PC-9 (cell line): Measurements from ENCODE around the gene TIGAR. TPM values are rescaled to one million over a fixed set of nuclear protein-coding genes. Genes with fewer than 3 reads are reported as not detected.

Experiments
- BruUV-seq: library from RNA; stranded (reverse); fragments of 400-500 nt; replicated peaks from 2 replicates; lab custom pipeline; 2021; lab: Mats Ljungman, UMichigan
- CTCF ChIA-PET: fragments of 300-600 bp; sonication (Branson Sonifier 250); formaldehyde crosslinking; loops from one replicate; lab custom pipeline; 2022; ENCODE audit warnings: antibody characterized with exemption; lab: Charles Lee
- POLR2A ChIA-PET: fragments of 300-600 bp; sonication (Branson Sonifier 250); formaldehyde crosslinking; loops from one replicate; lab custom pipeline; 2022; ENCODE audit warnings: antibody characterized with exemption; ENCODE audit not compliant: unreplicated experiment; lab: Charles Lee
- DNase-seq, 2 experiments: peaks; one replicate each; pipeline versions ENCODE4 v3.0.0 to v3.0.0-alpha.2; 2015 to 2022; ENCODE audit warnings: mixed read lengths in 1 of 2
- H2AFZ ChIP-seq: fragments of 200-600 bp; sonication (generic); 2 replicates; pipeline ENCODE4 v1.8.1; 2017; ENCODE audit warnings: antibody characterized with exemption
- H3F3A ChIP-seq: fragments of 200-600 bp; sonication (generic); 2 replicates; pipeline ENCODE4 v1.8.1; 2017; ENCODE audit warnings: antibody characterized with exemption, mild to moderate bottlenecking, low read depth; ENCODE audit not compliant: insufficient read depth
- H3K27ac ChIP-seq: fragments of 200-600 bp; sonication (generic); 2 replicates; pipeline ENCODE4 v1.6.1; 2016; ENCODE audit warnings: mixed run types
- H3K27me3 ChIP-seq: fragments of 200-600 bp; sonication (generic); 2 replicates; pipeline ENCODE4 v1.6.1; 2016; ENCODE audit warnings: low read depth, mixed run types; ENCODE audit not compliant: insufficient read depth
- H3K36me3 ChIP-seq: fragments of 200-600 bp; sonication (generic); 2 replicates; pipeline ENCODE4 v1.6.1; 2016; ENCODE audit warnings: low read depth, mixed run types
- H3K4me1 ChIP-seq: fragments of 200-600 bp; sonication (generic); replicated peaks from 2 replicates; pipeline ENCODE4 v1.6.1; 2016; ENCODE audit warnings: mixed run types; ENCODE audit not compliant: insufficient read depth
- H3K4me2 ChIP-seq: fragments of 200-600 bp; sonication (generic); 2 replicates; pipeline ENCODE4 v1.6.1; 2017; ENCODE audit warnings: mixed run types
- H3K4me3 ChIP-seq: fragments of 200-600 bp; sonication (generic); 2 replicates; pipeline ENCODE4 v1.6.1; 2016; ENCODE audit warnings: mixed run types
- H3K79me2 ChIP-seq: fragments of 200-600 bp; sonication (generic); 2 replicates; pipeline ENCODE4 v1.6.1; 2017; ENCODE audit warnings: low read depth, mixed run types
- H3K9me2 ChIP-seq: fragments of 200-600 bp; sonication (generic); 2 replicates; pipeline ENCODE4 v1.8.1; 2017; ENCODE audit warnings: mild to moderate bottlenecking; ENCODE audit not compliant: insufficient read depth
- H3K9me3 ChIP-seq: fragments of 200-600 bp; sonication (generic); 2 replicates; pipeline ENCODE4 v1.8.1; 2016; ENCODE audit warnings: low read depth; ENCODE audit not compliant: insufficient read depth
- H4K20me1 ChIP-seq: fragments of 200-600 bp; sonication (generic); 2 replicates; pipeline ENCODE4 v1.8.1; 2017; ENCODE audit not compliant: insufficient read depth
- EZH2 ChIP-seq: fragments of 200-600 bp; sonication (generic); IDR thresholded peaks from 2 replicates; pipeline ENCODE4 v1.8.0; 2017; ENCODE audit warnings: antibody characterized with exemption, low read depth
- intact Hi-C: fragments of 100-400 bp; cut with micrococcal nuclease; formaldehyde crosslinking; loops from one replicate; pipeline ENCODE4 v1.10.0; 2022; ENCODE audit not compliant: unreplicated experiment
- total RNA-seq: library from RNA; stranded (reverse); gene quantifications from 2 replicates; pipeline ENCODE4 v1.2.3, GENCODE V29; 2021
- TF ChIP-seq, protein P1 (sequence below): fragments of 200-600 bp; sonication (generic); conservative IDR thresholded peaks from 2 replicates; pipeline ENCODE4 v1.6.1; 2017; ENCODE audit warnings: mixed run types, antibody characterized with exemption, mild to moderate bottlenecking, moderate library complexity

TIGAR gene
- total RNA-seq, 1 experiment from 2014 or later = 13.2 TPM

- H3K36me3 ChIP-seq = no peaks in the 10 kb centered on the region
- no peaks in the 10 kb centered on the region for H3K9me2 ChIP-seq
- ChIA-PET POLR2A (interaction anchor here (0.7 kb wide), 1 partner anchor 297 kb away, joined by 7 read pairs; no protein-coding TSS in a partner anchor), CTCF (no interaction called here)
- no peaks in the 10 kb centered on the region for H4K20me1 ChIP-seq
- TF ChIP-seq, protein P1, sequence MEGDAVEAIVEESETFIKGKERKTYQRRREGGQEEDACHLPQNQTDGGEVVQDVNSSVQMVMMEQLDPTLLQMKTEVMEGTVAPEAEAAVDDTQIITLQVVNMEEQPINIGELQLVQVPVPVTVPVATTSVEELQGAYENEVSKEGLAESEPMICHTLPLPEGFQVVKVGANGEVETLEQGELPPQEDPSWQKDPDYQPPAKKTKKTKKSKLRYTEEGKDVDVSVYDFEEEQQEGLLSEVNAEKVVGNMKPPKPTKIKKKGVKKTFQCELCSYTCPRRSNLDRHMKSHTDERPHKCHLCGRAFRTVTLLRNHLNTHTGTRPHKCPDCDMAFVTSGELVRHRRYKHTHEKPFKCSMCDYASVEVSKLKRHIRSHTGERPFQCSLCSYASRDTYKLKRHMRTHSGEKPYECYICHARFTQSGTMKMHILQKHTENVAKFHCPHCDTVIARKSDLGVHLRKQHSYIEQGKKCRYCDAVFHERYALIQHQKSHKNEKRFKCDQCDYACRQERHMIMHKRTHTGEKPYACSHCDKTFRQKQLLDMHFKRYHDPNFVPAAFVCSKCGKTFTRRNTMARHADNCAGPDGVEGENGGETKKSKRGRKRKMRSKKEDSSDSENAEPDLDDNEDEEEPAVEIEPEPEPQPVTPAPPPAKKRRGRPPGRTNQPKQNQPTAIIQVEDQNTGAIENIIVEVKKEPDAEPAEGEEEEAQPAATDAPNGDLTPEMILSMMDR = no peak
- no peak for TF ChIP-seq EZH2
- H3K4me3 ChIP-seq = no peak overlapping the region
- no peaks in the 10 kb centered on the region; the same call in 1 of the 2 replicates for H3K9me3 ChIP-seq
- no peak overlapping the region for H3K27ac ChIP-seq
- no peak for DNase-seq
- no peaks in the 10 kb centered on the region for H3K4me1 ChIP-seq
- H3K79me2 ChIP-seq = no peaks in the 10 kb centered on the region
- no TSS peak for BruUV-seq
- H2AFZ ChIP-seq = no peak overlapping the region
- H3K4me2 ChIP-seq = no peak overlapping the region
- H3K27me3 ChIP-seq = peaks cover 99% of the 10 kb centered on the region
- intact Hi-C loops = no loop called here
- no peaks in the 10 kb centered on the region for H3F3A ChIP-seq
Observed at GRCh38 chr12:4297617-4298016, 23.4 kb upstream of the TIGAR start.

DNA sequence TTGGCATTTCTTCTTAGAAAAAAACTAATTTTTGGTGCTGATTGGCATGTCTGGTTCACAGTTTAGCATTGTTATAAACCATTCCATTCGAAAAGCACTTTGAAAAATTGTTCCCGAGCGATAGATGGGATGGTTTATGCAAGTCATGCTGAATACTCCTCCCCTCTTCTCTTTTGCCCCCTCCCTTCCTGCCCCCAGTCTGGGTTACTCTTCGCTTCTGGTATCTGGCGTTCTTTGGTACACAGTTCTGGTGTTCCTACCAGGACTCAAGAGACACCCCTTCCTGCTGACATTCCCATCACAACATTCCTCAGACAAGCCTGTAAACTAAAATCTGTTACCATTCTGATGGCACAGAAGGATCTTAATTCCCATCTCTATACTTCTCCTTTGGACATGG, 20.1 kb upstream of the TIGAR start:
- Histone ChIP-seq H3K9me3 (no peaks in the 10 kb centered on the region; the same call in 1 of the 2 replicates), H4K20me1 (no peaks in the 10 kb centered on the region), H2AFZ (no peak overlapping the region), H3K4me3 (no peak overlapping the region), H3F3A (no peaks in the 10 kb centered on the region), H3K36me3 (no peaks in the 10 kb centered on the region), H3K79me2 (no peaks in the 10 kb centered on the region), H3K9me2 (no peaks in the 10 kb centered on the region), H3K4me1 (no peaks in the 10 kb centered on the region), H3K27me3 (peaks cover 99% of the 10 kb centered on the region), H3K27ac (no peak overlapping the region), H3K4me2 (no peak overlapping the region)
- ChIA-PET CTCF (no interaction called here), POLR2A (no interaction called here)
- no peak for DNase-seq
- no peak for TF ChIP-seq EZH2
- TF ChIP-seq, protein P1 = no peak
- intact Hi-C loops = no loop called here
- no TSS peak for BruUV-seq

DNA sequence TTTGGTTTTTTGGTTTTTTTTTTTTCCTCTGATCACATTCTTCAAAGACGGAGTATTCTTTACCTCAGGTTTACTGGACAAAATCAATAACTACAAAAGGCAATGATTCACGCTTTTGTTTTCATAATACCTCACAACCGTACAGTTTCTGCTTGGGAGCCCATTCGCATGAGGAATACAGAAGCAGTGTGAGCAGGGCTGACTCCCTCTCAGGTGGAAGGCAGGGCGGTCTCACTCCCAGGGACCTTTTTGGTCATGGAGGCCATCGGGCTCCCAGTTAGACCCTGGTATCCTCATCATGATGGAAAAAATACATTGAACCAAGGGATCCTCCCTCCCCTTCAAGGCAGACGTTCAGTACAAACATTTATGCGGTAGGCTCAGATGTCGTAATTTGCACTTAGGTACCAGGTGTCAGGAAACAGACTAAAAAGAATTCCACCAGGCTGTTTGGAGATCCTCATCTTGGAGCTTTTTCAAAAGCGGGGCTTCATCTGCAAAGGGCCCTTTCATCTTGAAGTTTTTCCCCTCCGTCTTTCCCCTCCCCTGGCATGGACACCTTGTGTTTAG, 19.0 kb upstream of the TIGAR start:
- Histone ChIP-seq H3K4me2 (no peak overlapping the region), H3K4me1 (no peaks in the 10 kb centered on the region), H3K9me3 (no peaks in the 10 kb centered on the region), H3F3A (no peaks in the 10 kb centered on the region), H4K20me1 (no peaks in the 10 kb centered on the region), H3K36me3 (no peaks in the 10 kb centered on the region), H2AFZ (no peak overlapping the region), H3K27ac (no peak overlapping the region), H3K79me2 (no peaks in the 10 kb centered on the region), H3K4me3 (no peak overlapping the region), H3K27me3 (peaks cover 100% of the 10 kb centered on the region), H3K9me2 (no peaks in the 10 kb centered on the region)
- BruUV-seq = no TSS peak
- CTCF ChIA-PET = interaction anchor here (0.6 to 0.7 kb wide), 2 partner anchors 11 to 555 kb away, joined by 3 to 5 read pairs; no protein-coding TSS in a partner anchor
- POLR2A ChIA-PET = no interaction called here
- no peak for DNase-seq
- TF ChIP-seq, protein P1 = no peak
- no peak for TF ChIP-seq EZH2
- intact Hi-C loops = no loop called here
